ENCODE data around the gene ITGAD.

The ITGAD gene

GRCh38 chr16:31350275-31351005 is 42.7 kb upstream of the ITGAD start:
- peak; percentile 26 to 31 for DNase-seq
- H2BK12ac ChIP-seq (ENCODE audit: low read length): no peak overlapping the region
- WGBS (ENCODE audit: extremely low coverage, insufficient coverage, insufficient read length): no CpG with 5 or more reads among the region's 12 CpGs
- H3K36me3 ChIP-seq (ENCODE audit: control insufficient read depth in 1 of 2, insufficient read depth in 2 of 2, low read length in 2 of 2): no peaks in the 10 kb centered on the region
- no peaks in the 10 kb centered on the region for H3K27me3 ChIP-seq (ENCODE audit: insufficient read depth, low read length)
- no peak overlapping the region for H4K12ac ChIP-seq (ENCODE audit: low read depth, low read length)
- H3K4me2 ChIP-seq (ENCODE audit: low read length): no peak overlapping the region
- H3K18ac ChIP-seq (ENCODE audit: low read length): no peak overlapping the region
- no peak overlapping the region for H3K4ac ChIP-seq (ENCODE audit: low read depth, low read length)
- no peak overlapping the region for H2BK120ac ChIP-seq (ENCODE audit: insufficient read depth, low read length, poor library complexity)
- H3K9ac ChIP-seq (ENCODE audit: low read length): no peak overlapping the region
- H3K79me2 ChIP-seq (ENCODE audit: control insufficient read depth, insufficient read depth, low read length, poor library complexity): no peaks in the 10 kb centered on the region
- no peak overlapping the region for H2AFZ ChIP-seq (ENCODE audit: insufficient read depth, low read length, poor library complexity)
- H3K4me3 ChIP-seq (ENCODE audit: low read depth, low read length): no peak overlapping the region
- H3K79me1 ChIP-seq (ENCODE audit: low read length): no peaks in the 10 kb centered on the region
- H3K14ac ChIP-seq (ENCODE audit: low read length): no peak overlapping the region
- H3K23ac ChIP-seq (ENCODE audit: low read length): no peak overlapping the region
- H2AK5ac ChIP-seq (ENCODE audit: low read length): no peak overlapping the region
- H2BK5ac ChIP-seq (ENCODE audit: low read depth, low read length, poor library complexity): no peak overlapping the region
- H3K4me1 ChIP-seq (ENCODE audit: control insufficient read depth in 1 of 2, insufficient read depth in 2 of 2, low read length in 2 of 2): no peaks in the 10 kb centered on the region
- H4K8ac ChIP-seq (ENCODE audit: low read depth, low read length): no peak overlapping the region
- H3K27ac ChIP-seq (ENCODE audit: low read depth, low read length): no peak overlapping the region
- H4K91ac ChIP-seq (ENCODE audit: low read depth, low read length): no peak overlapping the region
- H3K9me3 ChIP-seq (ENCODE audit: insufficient read depth, low read depth, low read length): no peaks in the 10 kb centered on the region

DNA sequence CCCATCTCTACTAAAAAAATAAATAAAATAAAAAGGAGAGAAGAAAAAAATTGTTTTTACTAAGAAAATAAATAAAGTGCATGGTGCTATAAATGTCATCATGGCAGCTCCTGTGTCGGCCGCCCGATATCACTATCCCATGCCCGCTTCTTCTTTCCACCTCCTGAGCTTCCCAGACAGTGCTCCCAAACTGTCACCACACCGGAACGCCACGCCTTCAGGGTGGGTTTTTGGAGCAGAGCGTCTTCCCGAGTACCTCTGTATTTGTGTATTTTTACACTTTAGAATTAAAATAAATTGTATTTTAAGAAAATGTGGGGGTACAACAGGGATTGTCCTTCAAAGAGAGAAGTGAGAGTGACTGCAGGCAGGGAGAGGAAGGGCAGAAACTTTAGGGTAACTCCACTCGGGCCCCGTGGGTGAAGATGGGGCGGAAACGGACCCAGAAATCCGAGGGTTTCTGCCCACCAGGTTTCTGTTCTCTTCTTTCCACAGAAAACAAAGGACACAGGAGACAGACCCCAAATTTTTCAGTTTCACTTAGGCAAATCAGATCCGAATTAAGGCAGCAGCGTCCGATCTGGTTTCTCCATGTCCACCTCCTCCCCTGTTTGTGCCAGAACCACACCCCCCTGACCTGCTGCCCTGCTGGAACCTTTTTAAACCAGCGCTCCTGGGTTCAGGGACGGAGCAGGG is 41.7 kb upstream of the ITGAD start:
- Histone ChIP-seq H3K36me3 (ENCODE audit: control insufficient read depth in 1 of 2, insufficient read depth in 2 of 2, low read length in 2 of 2) (no peaks in the 10 kb centered on the region), H2AK5ac (ENCODE audit: low read length) (no peak overlapping the region), H3K27ac (ENCODE audit: low read depth, low read length) (no peak overlapping the region), H4K8ac (ENCODE audit: low read depth, low read length) (no peak overlapping the region), H3K9ac (ENCODE audit: low read length) (no peak overlapping the region), H4K91ac (ENCODE audit: low read depth, low read length) (no peak overlapping the region), H3K18ac (ENCODE audit: low read length) (no peak overlapping the region), H3K79me1 (ENCODE audit: low read length) (no peaks in the 10 kb centered on the region), H3K4me2 (ENCODE audit: low read length) (no peak overlapping the region), H3K27me3 (ENCODE audit: insufficient read depth, low read length) (no peaks in the 10 kb centered on the region), H3K4me1 (ENCODE audit: control insufficient read depth in 1 of 2, insufficient read depth in 2 of 2, low read length in 2 of 2) (no peaks in the 10 kb centered on the region), H3K4ac (ENCODE audit: low read depth, low read length) (no peak overlapping the region), H2BK5ac (ENCODE audit: low read depth, low read length, poor library complexity) (no peak overlapping the region), H3K9me3 (ENCODE audit: insufficient read depth, low read depth, low read length) (no peaks in the 10 kb centered on the region), H4K12ac (ENCODE audit: low read depth, low read length) (no peak overlapping the region), H3K23ac (ENCODE audit: low read length) (no peak overlapping the region), H2BK12ac (ENCODE audit: low read length) (no peak overlapping the region), H3K79me2 (ENCODE audit: control insufficient read depth, insufficient read depth, low read length, poor library complexity) (no peaks in the 10 kb centered on the region), H3K14ac (ENCODE audit: low read length) (no peak overlapping the region), H3K4me3 (ENCODE audit: low read depth, low read length) (no peak overlapping the region), H2AFZ (ENCODE audit: insufficient read depth, low read length, poor library complexity) (no peak overlapping the region), H2BK120ac (ENCODE audit: insufficient read depth, low read length, poor library complexity) (no peak overlapping the region)
- DNase-seq: no peak
- WGBS (ENCODE audit: extremely low coverage, insufficient coverage, insufficient read length): no CpG with 5 or more reads among the region's 19 CpGs

DNA sequence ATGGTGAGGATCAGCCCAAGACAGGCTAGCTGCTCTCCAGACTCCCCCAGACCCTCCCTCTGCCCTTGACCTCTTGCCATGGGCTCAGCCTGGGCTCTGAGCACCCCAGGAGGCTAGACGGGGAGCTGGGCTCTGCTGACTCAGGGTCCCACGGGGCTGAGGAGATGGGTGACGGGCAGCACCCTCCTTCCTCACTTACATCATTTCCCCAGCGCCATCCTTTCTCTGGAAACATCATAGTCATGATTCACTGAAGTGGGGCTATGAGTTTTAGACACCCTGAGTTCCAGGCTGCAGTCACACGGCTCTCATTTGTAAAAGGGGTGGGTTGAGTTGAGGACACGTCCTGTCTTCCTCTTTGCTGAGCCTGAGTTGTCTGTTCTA is 41.2 kb upstream of the ITGAD start:
- Histone ChIP-seq H2BK120ac (ENCODE audit: insufficient read depth, low read length, poor library complexity) (no peak overlapping the region), H3K4me1 (ENCODE audit: control insufficient read depth in 1 of 2, insufficient read depth in 2 of 2, low read length in 2 of 2) (no peaks in the 10 kb centered on the region), H3K79me1 (ENCODE audit: low read length) (no peaks in the 10 kb centered on the region), H3K36me3 (ENCODE audit: control insufficient read depth in 1 of 2, insufficient read depth in 2 of 2, low read length in 2 of 2) (no peaks in the 10 kb centered on the region), H3K23ac (ENCODE audit: low read length) (no peak overlapping the region), H2BK12ac (ENCODE audit: low read length) (no peak overlapping the region), H2BK5ac (ENCODE audit: low read depth, low read length, poor library complexity) (no peak overlapping the region), H2AFZ (ENCODE audit: insufficient read depth, low read length, poor library complexity) (no peak overlapping the region), H3K4ac (ENCODE audit: low read depth, low read length) (no peak overlapping the region), H3K14ac (ENCODE audit: low read length) (no peak overlapping the region), H4K91ac (ENCODE audit: low read depth, low read length) (no peak overlapping the region), H3K4me2 (ENCODE audit: low read length) (no peak overlapping the region), H3K9ac (ENCODE audit: low read length) (no peak overlapping the region), H3K4me3 (ENCODE audit: low read depth, low read length) (no peak overlapping the region), H4K12ac (ENCODE audit: low read depth, low read length) (no peak overlapping the region), H3K79me2 (ENCODE audit: control insufficient read depth, insufficient read depth, low read length, poor library complexity) (no peaks in the 10 kb centered on the region), H3K9me3 (ENCODE audit: insufficient read depth, low read depth, low read length) (peaks cover 2% of the 10 kb centered on the region), H3K27ac (ENCODE audit: low read depth, low read length) (no peak overlapping the region), H3K27me3 (ENCODE audit: insufficient read depth, low read length) (no peaks in the 10 kb centered on the region), H4K8ac (ENCODE audit: low read depth, low read length) (no peak overlapping the region), H2AK5ac (ENCODE audit: low read length) (no peak overlapping the region), H3K18ac (ENCODE audit: low read length) (no peak overlapping the region)
- no CpG with 5 or more reads among the region's 6 CpGs for WGBS (ENCODE audit: extremely low coverage, insufficient coverage, insufficient read length)
- peak; percentile 33 to 38 for DNase-seq

DNA sequence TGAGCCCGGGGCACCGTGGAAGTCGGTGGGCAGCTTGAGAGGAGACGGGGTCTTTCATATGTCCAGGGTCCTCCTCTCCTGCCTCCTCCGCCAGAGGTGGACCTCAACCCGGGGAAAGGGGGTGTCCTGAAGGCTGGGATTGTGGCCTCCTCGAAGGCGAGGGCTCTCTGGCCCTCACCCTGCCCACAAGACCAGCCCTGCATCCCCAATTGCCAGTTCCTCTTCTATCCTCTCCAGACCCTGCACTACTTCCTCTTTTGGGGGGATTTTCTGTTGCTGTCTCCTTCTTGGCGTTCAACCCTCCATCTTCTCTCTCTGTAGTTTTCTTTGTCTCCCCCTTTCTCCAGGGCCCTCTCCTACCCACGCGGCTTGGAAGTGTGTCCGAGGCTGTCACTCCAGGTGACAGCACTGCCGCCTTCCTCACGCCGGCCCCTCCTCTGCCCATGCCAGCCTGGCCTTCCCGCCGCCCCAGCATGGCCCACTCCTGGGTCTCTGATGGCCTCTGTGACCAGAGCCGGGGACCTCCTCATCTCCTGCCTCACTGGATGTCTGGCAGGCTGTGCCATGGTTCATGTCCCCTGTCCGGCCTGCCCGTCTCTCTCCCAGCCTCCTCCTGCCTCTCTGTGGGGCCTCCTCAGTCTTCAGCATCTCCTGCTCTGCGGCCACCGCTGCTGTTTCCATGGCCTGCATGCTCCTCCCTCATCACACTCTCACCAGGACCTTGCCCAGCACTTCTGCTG is 40.6 kb upstream of the ITGAD start:
- Histone ChIP-seq H3K23ac (ENCODE audit: low read length) (no peak overlapping the region), H4K12ac (ENCODE audit: low read depth, low read length) (no peak overlapping the region), H3K9me3 (ENCODE audit: insufficient read depth, low read depth, low read length) (peaks cover 2% of the 10 kb centered on the region), H4K91ac (ENCODE audit: low read depth, low read length) (no peak overlapping the region), H2BK120ac (ENCODE audit: insufficient read depth, low read length, poor library complexity) (no peak overlapping the region), H3K79me1 (ENCODE audit: low read length) (no peaks in the 10 kb centered on the region), H2BK12ac (ENCODE audit: low read length) (no peak overlapping the region), H4K8ac (ENCODE audit: low read depth, low read length) (no peak overlapping the region), H3K36me3 (ENCODE audit: control insufficient read depth in 1 of 2, insufficient read depth in 2 of 2, low read length in 2 of 2) (no peaks in the 10 kb centered on the region), H3K27ac (ENCODE audit: low read depth, low read length) (no peak overlapping the region), H3K4me3 (ENCODE audit: low read depth, low read length) (no peak overlapping the region), H3K14ac (ENCODE audit: low read length) (no peak overlapping the region), H3K79me2 (ENCODE audit: control insufficient read depth, insufficient read depth, low read length, poor library complexity) (no peaks in the 10 kb centered on the region), H3K9ac (ENCODE audit: low read length) (no peak overlapping the region), H2AK5ac (ENCODE audit: low read length) (no peak overlapping the region), H3K4me1 (ENCODE audit: control insufficient read depth in 1 of 2, insufficient read depth in 2 of 2, low read length in 2 of 2) (no peaks in the 10 kb centered on the region), H3K4ac (ENCODE audit: low read depth, low read length) (no peak overlapping the region), H3K18ac (ENCODE audit: low read length) (no peak overlapping the region), H2AFZ (ENCODE audit: insufficient read depth, low read length, poor library complexity) (no peak overlapping the region), H2BK5ac (ENCODE audit: low read depth, low read length, poor library complexity) (no peak overlapping the region), H3K27me3 (ENCODE audit: insufficient read depth, low read length) (no peaks in the 10 kb centered on the region), H3K4me2 (ENCODE audit: low read length) (no peak overlapping the region)
- no CpG with 5 or more reads among the region's 22 CpGs for WGBS (ENCODE audit: extremely low coverage, insufficient coverage, insufficient read length)
- peak in 1 of 2 donors; percentile 23 for DNase-seq
